H1 (cell line): Measurements from ENCODE around the gene IKZF3. TPM values are rescaled to one million over a fixed set of nuclear protein-coding genes. Genes with fewer than 3 reads are reported as not detected.

Experiments used
- CTCF ChIA-PET: fragments of 300-600 bp; sonication (Branson Sonifier 250); formaldehyde crosslinking; loops from one replicate; lab custom pipeline; 2021; ENCODE audit not compliant: partially characterized antibody; lab: Charles Lee
- POLR2A ChIA-PET: fragments of 300-600 bp; sonication (Branson Sonifier 250); formaldehyde crosslinking; loops from one replicate; lab custom pipeline; 2021; ENCODE audit warnings: inconsistent platforms; ENCODE audit not compliant: partially characterized antibody; lab: Charles Lee
- DNase-seq, 2 experiments: peaks; one replicate each; pipeline versions ENCODE4 v3.0.0 to v3.0.0-alpha.2; 2010 to 2022; ENCODE audit warnings: low spot score in 2 of 2, low read depth in 1 of 2, mixed read lengths in 1 of 2
- FAIRE-seq: peaks from 2 replicates; lab custom pipeline; 2011; peaks lifted over from hg19 to GRCh38; lab: Jason Lieb, UNC
- H2AFZ ChIP-seq: 2 replicates; pipeline ENCODE4 v1.8.1; 2012; ENCODE audit warnings: low read length, inconsistent platforms
- H2AK5ac ChIP-seq: 2 replicates; pipeline ENCODE4 v1.6.1; 2013; ENCODE audit warnings: low read depth, low read length
- H2BK120ac ChIP-seq: replicated peaks from 2 replicates; pipeline ENCODE3; 2013; ENCODE audit warnings: low read depth, low read length, inconsistent platforms
- H2BK12ac ChIP-seq: 2 replicates; pipeline ENCODE4 v1.6.1; 2013; ENCODE audit warnings: low read depth, low read length
- H2BK15ac ChIP-seq: 2 replicates; pipeline ENCODE4 v1.6.1; 2013; ENCODE audit warnings: low read length
- H2BK20ac ChIP-seq: 2 replicates; pipeline ENCODE4 v1.6.1; 2013; ENCODE audit warnings: low read length
- H2BK5ac ChIP-seq: 2 replicates; pipeline ENCODE4 v1.6.1; 2013; ENCODE audit warnings: low read depth, low read length
- H3K14ac ChIP-seq: 2 replicates; pipeline ENCODE4 v1.6.1; 2013; ENCODE audit warnings: inconsistent platforms; ENCODE audit not compliant: insufficient read length
- H3K18ac ChIP-seq: 2 replicates; pipeline ENCODE4 v1.6.1; 2013; ENCODE audit warnings: low read length; ENCODE audit errors: extremely low read depth
- H3K23ac ChIP-seq: 2 replicates; pipeline ENCODE4 v1.6.1; 2013; ENCODE audit warnings: inconsistent platforms; ENCODE audit not compliant: insufficient read length
- H3K23me2 ChIP-seq: 2 replicates; pipeline ENCODE4 v1.6.1; 2013; ENCODE audit warnings: low read depth, low read length
- H3K27ac ChIP-seq: 2 replicates; pipeline ENCODE4 v1.6.1; 2011; ENCODE audit warnings: low read depth, low read length, inconsistent platforms
- H3K27me3 ChIP-seq, 4 experiments: replicated peaks in 1 of 4; 1 replicate in 1 of 4; 2 replicates in 3 of 4; pipeline versions ENCODE4 v1.6.1 to v1.8.1; 2011 to 2013; ENCODE audit warnings: low read length in 3 of 4, mild to moderate bottlenecking in 3 of 4, inconsistent platforms in 2 of 4, mixed read lengths in 2 of 4, moderate library complexity in 1 of 4; ENCODE audit not compliant: control insufficient read depth in 3 of 4, insufficient read depth in 3 of 4; ENCODE audit errors: extremely low read depth in 1 of 4
- H3K36me3 ChIP-seq, 4 experiments: 2 replicates each; pipeline versions ENCODE4 v1.6.1 to v1.8.1; 2011 to 2013; ENCODE audit warnings: mild to moderate bottlenecking in 4 of 4, low read length in 3 of 4, moderate library complexity in 2 of 4, control low read depth in 1 of 4, inconsistent platforms in 1 of 4; ENCODE audit not compliant: insufficient read depth in 4 of 4, control insufficient read depth in 2 of 4
- H3K4ac ChIP-seq: replicated peaks from 2 replicates; pipeline ENCODE3; 2013; ENCODE audit warnings: low read length, low read depth, mixed read lengths, inconsistent platforms; ENCODE audit not compliant: insufficient read length
- H3K4me1 ChIP-seq, 4 experiments: replicated peaks in 1 of 4; 1 replicate in 1 of 4; 2 replicates in 3 of 4; pipeline versions ENCODE4 v1.6.1 to v1.8.1; 2011 to 2013; ENCODE audit warnings: low read length in 3 of 4, inconsistent platforms in 2 of 4, mixed read lengths in 1 of 4; ENCODE audit not compliant: insufficient read depth in 4 of 4, control insufficient read depth in 3 of 4
- H3K4me2 ChIP-seq, 2 experiments: 2 replicates each; pipeline versions ENCODE4 v1.6.1 to v1.8.1; 2011 to 2013; ENCODE audit warnings: low read depth in 2 of 2, low read length in 2 of 2, control low read depth in 1 of 2, inconsistent platforms in 1 of 2, mild to moderate bottlenecking in 1 of 2; ENCODE audit not compliant: insufficient read depth in 1 of 2
- H3K4me3 ChIP-seq, 4 experiments: fragments of 200-600, 300-600 bp in 1 of 4; sonication (generic), shearing (Covaris generic), sonication (Bioruptor Twin) in 1 of 4; 2 replicates each; pipeline versions ENCODE4 v1.5.1 to v1.8.1; 2011 to 2016; ENCODE audit warnings: low read length in 4 of 4, low read depth in 3 of 4, control low read depth in 2 of 4, inconsistent platforms in 2 of 4, mild to moderate bottlenecking in 2 of 4, mixed read lengths in 1 of 4, moderate library complexity in 1 of 4; ENCODE audit not compliant: insufficient read depth in 2 of 4; ENCODE audit errors: extremely low read depth in 1 of 4
- H3K56ac ChIP-seq: replicated peaks from 2 replicates; pipeline ENCODE3; 2013; ENCODE audit warnings: low read depth, mild to moderate bottlenecking, mixed read lengths, low read length, inconsistent platforms; ENCODE audit not compliant: insufficient read length
- H3K79me1 ChIP-seq: 2 replicates; pipeline ENCODE4 v1.6.1; 2013; ENCODE audit warnings: low read depth, low read length, control low read depth
- H3K79me2 ChIP-seq, 2 experiments: 2 replicates each; pipeline versions ENCODE4 v1.6.1 to v1.8.1; 2012 to 2013; ENCODE audit warnings: low read length in 2 of 2, mild to moderate bottlenecking in 2 of 2, inconsistent platforms in 1 of 2; ENCODE audit not compliant: insufficient read depth in 2 of 2, control insufficient read depth in 1 of 2
- H3K9ac ChIP-seq, 4 experiments: replicated peaks in 1 of 4; 1 replicate in 1 of 4; 2 replicates in 3 of 4; pipeline versions ENCODE4 v1.6.1 to v1.8.1; 2011 to 2013; ENCODE audit warnings: low read depth in 3 of 4, low read length in 3 of 4, control low read depth in 2 of 4, mild to moderate bottlenecking in 2 of 4, moderate library complexity in 2 of 4, inconsistent platforms in 1 of 4; ENCODE audit errors: extremely low read depth in 1 of 4
- H3K9me3 ChIP-seq, 2 experiments: 2 replicates each; pipeline versions ENCODE4 v1.6.1 to v1.8.1; 2012 to 2013; ENCODE audit warnings: mild to moderate bottlenecking in 2 of 2, moderate library complexity in 2 of 2, control low read depth in 1 of 2, inconsistent platforms in 1 of 2, low read depth in 1 of 2, low read length in 1 of 2, mixed read lengths in 1 of 2; ENCODE audit not compliant: insufficient read depth in 2 of 2
- H4K20me1 ChIP-seq, 2 experiments: replicated peaks in 1 of 2; 2 replicates each; pipeline versions ENCODE3 to v1.8.1; 2011 to 2013; ENCODE audit warnings: inconsistent platforms in 2 of 2, low read length in 2 of 2, mild to moderate bottlenecking in 1 of 2; ENCODE audit not compliant: insufficient read depth in 2 of 2, control insufficient read depth in 1 of 2
- H4K5ac ChIP-seq: 2 replicates; pipeline ENCODE4 v1.6.1; 2013; ENCODE audit warnings: low read length, low read depth, mixed read lengths, inconsistent platforms; ENCODE audit not compliant: insufficient read length
- H4K8ac ChIP-seq: 2 replicates; pipeline ENCODE4 v1.8.0; 2013; ENCODE audit warnings: mild to moderate bottlenecking, moderate library complexity, low read length, inconsistent platforms; ENCODE audit not compliant: insufficient read depth; ENCODE audit errors: extremely low read depth
- H4K91ac ChIP-seq: replicated peaks from 2 replicates; pipeline ENCODE3; 2013; ENCODE audit warnings: low read length, mixed read lengths, inconsistent platforms; ENCODE audit not compliant: insufficient read length
- ASH2L ChIP-seq: fragments of 200-600, 300-600 bp; sonication (generic); IDR thresholded peaks from one replicate; pipeline ENCODE4 v1.7.1; 2017; ENCODE audit warnings: low read length
- CTBP2 ChIP-seq: IDR thresholded peaks from 2 replicates; pipeline ENCODE4 v1.7.0; 2011; ENCODE audit warnings: borderline replicate concordance, mild to moderate bottlenecking, moderate library complexity, mixed read lengths, low read length; ENCODE audit not compliant: insufficient read depth, insufficient read length
- EGR1 ChIP-seq: IDR thresholded peaks from 2 replicates; pipeline ENCODE4 v1.6.1; 2011; ENCODE audit warnings: low read depth, low read length, borderline replicate concordance
- EZH2 ChIP-seq: fragments of 200-600 bp; sonication (generic); IDR thresholded peaks from 2 replicates; pipeline ENCODE4 v1.7.1; 2012; ENCODE audit warnings: low read depth, mild to moderate bottlenecking, moderate library complexity, low read length, inconsistent platforms; ENCODE audit not compliant: severe bottlenecking
- FOSL1 ChIP-seq: IDR thresholded peaks from 2 replicates; pipeline ENCODE4 v1.6.1; 2011; ENCODE audit warnings: mild to moderate bottlenecking, low read depth, low read length, moderate library complexity; ENCODE audit not compliant: insufficient read depth
- JUND ChIP-seq: IDR thresholded peaks from 2 replicates; pipeline ENCODE4 v1.6.1; 2011; ENCODE audit warnings: mild to moderate bottlenecking, improper control_type of control experiment, low read length
- NRF1 ChIP-seq: IDR thresholded peaks from 2 replicates; pipeline ENCODE4 v1.6.1; 2011; ENCODE audit warnings: mild to moderate bottlenecking, low read depth, low read length, improper control_type of control experiment
- SIN3A ChIP-seq, 2 experiments: IDR thresholded peaks in 1 of 2; conservative IDR thresholded peaks in 1 of 2; 2 replicates each; pipeline ENCODE4 v1.6.1; 2011 to 2012; ENCODE audit warnings: low read length in 2 of 2, improper control_type of control experiment in 1 of 2, low read depth in 1 of 2, mild to moderate bottlenecking in 1 of 2
- SUZ12 ChIP-seq: fragments of 200-600 bp; sonication (generic); IDR thresholded peaks from 2 replicates; pipeline ENCODE4 v1.6.1; 2012; ENCODE audit warnings: mild to moderate bottlenecking, inconsistent platforms, low read length, moderate library complexity, mixed read lengths
- TAF1 ChIP-seq: IDR thresholded peaks from 2 replicates; pipeline ENCODE4 v1.6.1; 2011; ENCODE audit warnings: mild to moderate bottlenecking, low read depth, low read length
- TEAD4 ChIP-seq: IDR thresholded peaks from 2 replicates; pipeline ENCODE4 v1.6.1; 2012; ENCODE audit warnings: low read depth, low read length, inconsistent platforms, mixed read lengths
- USF2 ChIP-seq: IDR thresholded peaks from 2 replicates; pipeline ENCODE4 v1.6.1; 2011; ENCODE audit warnings: low read length, improper control_type of control experiment
- YY1 ChIP-seq: IDR thresholded peaks from 2 replicates; pipeline ENCODE4 v1.6.1; 2011; ENCODE audit warnings: low read depth, mild to moderate bottlenecking, low read length
- WGBS, 2 experiments: shearing (Covaris generic) in 1 of 2; methylation state at CpG; one replicate each; pipeline versions ENCODE4 v1.1.6 to v1.1.7; 2013 to 2015; ENCODE audit warnings: low lambda C conversion rate in 2 of 2, mixed read lengths in 2 of 2, inconsistent platforms in 1 of 2, low coverage in 1 of 2, missing lambda C conversion rate in 1 of 2; ENCODE audit not compliant: insufficient replicate concordance in 2 of 2, insufficient coverage in 1 of 2, insufficient read length in 1 of 2; ENCODE audit errors: extremely low coverage in 1 of 2, missing lambda C conversion rate in 1 of 2; 5-methylcytosine and 5-hydroxymethylcytosine counted together
- polyA plus RNA-seq, 7 experiments: library from polyadenylated mRNA; depleted of rRNA in 3 of 7; stranded (reverse) in 5 of 7; unstranded in 2 of 7; fragments of >200 nt in 5 of 7; fragments of 200-250 nt in 2 of 7; gene quantifications; 1 replicate in 5 of 7; 2 replicates in 1 of 7; 4 replicates in 1 of 7; pipeline versions ENCODE4 v1.2.1 to v1.2.3, GENCODE V29; 2011 to 2013; ENCODE audit warnings: missing spikeins in 2 of 7, mixed read lengths in 2 of 7
- total RNA-seq: library from RNA; stranded (reverse); fragmentation: NEBNext Ultra II Directional; extraction: Animal tissue kit (Norgen Biotek cat#: 25700); gene quantifications from 2 replicates; pipeline ENCODE4 v1.2.1, GENCODE V29; 2021

IKZF3 gene
- total and polyA plus RNA-seq, 2 of the 8 experiments (the other 6 are each of a cell fraction or from before 2014, with no cell fraction given), result 0.23 to 0.56 TPM

- H3K79me2 ChIP-seq, result peaks cover 0 to under 1% of the 10 kb centered on the region in 2 experiments; a peak in 2 of 4 replicates
- no peaks in the 10 kb centered on the region for H3K23me2 ChIP-seq
- H2AK5ac ChIP-seq, result no peak overlapping the region
- no peaks in the 10 kb centered on the region for H3K9me3 ChIP-seq
- H3K4me2 ChIP-seq, result no peak overlapping the region
- H3K27me3 ChIP-seq, result no peaks in the 10 kb centered on the region
- H4K5ac ChIP-seq, result no peak overlapping the region
- no peak overlapping the region for H4K91ac ChIP-seq
- H2BK20ac ChIP-seq, result no peak overlapping the region
- no peak overlapping the region for H3K4ac ChIP-seq
- H4K20me1 ChIP-seq, result peaks cover 7 to 10% of the 10 kb centered on the region in 2 experiments
- H4K8ac ChIP-seq, result no peak overlapping the region
- no peak overlapping the region for H3K4me3 ChIP-seq
- peaks cover 36 to 88% (median 64%) of the 10 kb centered on the region in 4 experiments for H3K36me3 ChIP-seq
- no peak overlapping the region for H3K14ac ChIP-seq
- 95% methylated on average over 6 of the region's 6 CpGs; no CpG with 5 or more reads in 1 of the 2 experiments for WGBS, 2 experiments
- FAIRE-seq (no peak), DNase-seq (no peak)
- no peak overlapping the region for H2BK120ac ChIP-seq
- H3K23ac ChIP-seq, result no peak overlapping the region
- H3K27ac ChIP-seq, result no peak overlapping the region
- H3K9ac ChIP-seq, result no peak overlapping the region
- ChIA-PET CTCF (interaction anchor here (1.6 kb wide), 1 partner anchor 46 kb away, joined by 4 read pairs; no protein-coding TSS in a partner anchor), POLR2A (interaction anchor here (0.7 to 3.8 kb wide), 3 partner anchors 12 to 19 kb away, joined by 3 to 34 read pairs (median 19); partner anchors contain the start of genes ERBB2 and MIEN1)
- H2BK15ac ChIP-seq, result no peak overlapping the region
- H3K56ac ChIP-seq, result no peak overlapping the region
- H3K79me1 ChIP-seq, result peaks cover 2% of the 10 kb centered on the region; the same call in 1 of the 2 replicates
- H3K18ac ChIP-seq, result no peak overlapping the region
- H2BK5ac ChIP-seq, result no peak overlapping the region
- no peak overlapping the region for H2AFZ ChIP-seq
- no peaks in the 10 kb centered on the region for H3K4me1 ChIP-seq
- no peak overlapping the region for H2BK12ac ChIP-seq
- TF ChIP-seq TAF1 (no peak), JUND (no peak), CTBP2 (no peak), TEAD4 (no peak), NRF1 (no peak), EGR1 (no peak), EZH2 (no peak), USF2 (no peak), ASH2L (no peak), FOSL1 (no peak), SUZ12 (no peak), SIN3A (conservative IDR thresholded peaks at IDR 0.05 in 1 of 2, IDR thresholded peaks at IDR 0.05 in 1 of 2; ENCODE audit: low read depth in 1 of 2, low read length in 2 of 2) (no peak), YY1 (no peak)
Measured at GRCh38 chr17:39717660-39718059, 146.5 kb downstream of the IKZF3 start.
